GM12891 (cell line): ENCODE data around the gene RIN2.

Experiments used
- POLR2A ChIP-seq: IDR thresholded peaks from 2 replicates; pipeline ENCODE4 v1.6.1; 2011; ENCODE audit warnings: low read depth, low read length, control low read depth
- POLR2AphosphoS5 ChIP-seq: IDR thresholded peaks from 2 replicates; pipeline ENCODE4 v1.6.1; 2011; ENCODE audit warnings: low read depth, low read length, control low read depth
- TAF1 ChIP-seq: IDR thresholded peaks from 2 replicates; pipeline ENCODE4 v1.6.1; 2011; ENCODE audit warnings: low read depth, low read length, control low read depth

GRCh38 chr20:19802492-19803158 lies 44.6 kb downstream of the RIN2 start:
- TF ChIP-seq TAF1 (no peak), POLR2A (no peak), POLR2AphosphoS5 (no peak)
